Measurements from ENCODE around the gene GAK.

Gene GAK

DNA sequence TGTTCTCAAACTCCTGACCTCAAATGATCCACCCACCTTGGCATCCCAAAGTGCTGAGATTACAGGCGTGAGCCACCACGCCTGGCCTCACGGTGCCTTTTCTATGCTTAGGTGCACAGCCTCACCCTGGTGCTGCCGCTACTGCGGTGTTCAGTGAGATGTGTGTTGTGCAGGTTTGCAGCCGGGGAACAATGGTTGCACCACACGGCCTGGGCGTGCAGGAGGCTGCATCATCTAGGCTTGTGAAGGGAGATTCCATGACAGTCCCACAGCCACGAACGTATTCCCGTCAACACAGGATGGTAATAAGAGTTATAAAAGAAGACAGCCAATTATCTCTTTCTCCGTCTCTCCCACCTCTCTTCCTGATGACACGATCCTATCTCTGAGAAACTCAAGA lies 128.2 kb downstream of the GAK start:
- DNase-seq = no peak

DNA sequence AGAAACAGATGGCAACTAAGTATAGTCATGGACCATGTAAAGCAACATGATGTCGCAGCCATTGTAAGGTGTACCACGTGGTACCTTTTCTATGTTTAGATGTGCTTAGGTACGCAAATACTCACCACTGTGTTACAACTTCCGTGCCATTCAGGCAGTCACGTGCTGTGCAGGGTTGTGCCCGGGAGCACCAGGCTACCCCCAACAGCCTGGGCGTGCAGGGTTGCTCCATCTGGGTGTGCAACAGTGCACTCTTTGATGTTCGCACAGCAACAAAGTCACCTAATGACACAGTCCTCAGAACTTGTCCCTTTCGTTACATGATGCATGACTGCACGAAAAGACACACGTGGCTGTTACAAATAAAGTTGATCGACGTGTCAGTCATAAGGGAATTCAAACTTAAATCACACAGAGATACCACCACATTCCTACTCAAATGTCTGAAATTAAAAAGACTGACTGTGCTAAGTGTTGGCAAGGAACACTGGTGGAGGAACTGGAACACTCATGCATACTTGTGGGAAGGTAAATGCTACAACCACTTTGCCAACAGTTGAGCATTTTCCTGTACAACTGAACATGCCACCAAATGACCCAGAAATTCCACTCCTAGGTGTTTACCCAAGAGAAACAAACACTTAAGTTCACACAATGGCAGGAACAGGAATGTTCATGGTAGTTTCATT lies 130.5 kb downstream of the GAK start:
- no peak for DNase-seq
